ENCODE data around the gene KAZALD1.

The KAZALD1 gene

DNA sequence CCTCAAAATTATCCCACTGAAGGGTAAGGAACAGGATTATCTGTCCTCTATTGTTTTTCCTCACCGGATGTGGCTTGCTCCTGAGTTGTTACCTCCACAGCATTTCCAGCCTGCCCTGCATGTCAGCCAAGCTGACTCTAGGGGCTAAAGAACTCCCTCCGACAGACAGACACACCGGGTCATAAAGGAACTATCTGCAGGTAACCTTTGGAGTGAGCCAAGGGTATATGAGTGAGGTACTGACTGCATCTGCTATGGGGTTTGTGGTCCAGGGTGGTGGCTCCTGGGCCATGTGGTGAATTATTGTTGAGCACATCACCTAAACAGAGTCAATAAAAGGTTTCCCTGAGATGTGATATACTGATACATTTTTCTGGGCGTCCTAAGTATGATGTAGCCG lies 6.9 kb upstream of the KAZALD1 start:
- no peak overlapping the region for H2BK15ac ChIP-seq (replicated peaks; ENCODE audit: low read depth)
- H2BK5ac ChIP-seq (ENCODE audit: low read length), result no peak overlapping the region
- no peak overlapping the region for H3K4me2 ChIP-seq (ENCODE audit: low read length)
- no peak overlapping the region for H3K4me3 ChIP-seq (ENCODE audit: low read length)
- peaks cover 5% of the 10 kb centered on the region for H3K79me2 ChIP-seq (ENCODE audit: control insufficient read depth, insufficient read depth, low read length)
- H3K56ac ChIP-seq (ENCODE audit: low read length), result no peak overlapping the region
- no peak overlapping the region for H3K23ac ChIP-seq (ENCODE audit: low read length)
- peaks cover 6% of the 10 kb centered on the region for H3K27me3 ChIP-seq (ENCODE audit: insufficient read depth, low read length, poor library complexity)
- H3K9ac ChIP-seq (ENCODE audit: low read length), result no peak overlapping the region
- no peak overlapping the region for H3K4ac ChIP-seq (ENCODE audit: low read depth, low read length)
- no peak for DNase-seq
- H3K36me3 ChIP-seq (ENCODE audit: control insufficient read depth, insufficient read depth, low read length), result peaks cover 2% of the 10 kb centered on the region
- peaks cover 5% of the 10 kb centered on the region for H3K4me1 ChIP-seq (ENCODE audit: control insufficient read depth, low read depth, low read length)
- H3K79me1 ChIP-seq (ENCODE audit: low read length), result peaks cover 5% of the 10 kb centered on the region
- no peak overlapping the region for H2AK5ac ChIP-seq (ENCODE audit: low read length)
- WGBS (ENCODE audit: extremely low coverage, insufficient coverage, low lambda C conversion rate), result no CpG with 5 or more reads among the region's 5 CpGs
- H3K27ac ChIP-seq (ENCODE audit: low read depth, low read length), result no peak overlapping the region
- no peak overlapping the region for H3K18ac ChIP-seq (ENCODE audit: low read length)
- H2BK120ac ChIP-seq (ENCODE audit: low read depth, low read length), result no peak overlapping the region
- H4K5ac ChIP-seq (ENCODE audit: low read length), result no peak overlapping the region
- H4K8ac ChIP-seq (ENCODE audit: low read depth, low read length), result no peak overlapping the region

DNA sequence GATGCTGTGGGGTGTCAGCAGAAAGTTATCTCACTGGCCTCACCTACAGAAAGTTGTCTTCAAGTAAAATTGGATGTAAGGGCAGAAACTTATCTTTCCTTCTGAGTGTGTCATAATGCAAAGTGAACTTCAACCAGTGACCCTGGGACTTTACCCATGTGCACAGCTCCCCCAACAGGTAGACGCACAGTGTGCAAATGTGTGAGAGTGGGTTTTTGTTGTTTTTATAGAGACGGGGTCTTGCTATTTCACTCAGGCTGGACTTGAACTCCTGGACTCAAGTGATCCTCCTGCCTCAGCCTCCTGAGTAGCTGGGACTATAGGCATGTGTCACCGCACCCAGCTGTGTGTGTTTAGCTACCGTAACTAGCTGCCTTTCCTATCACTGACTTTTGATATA lies 6.4 kb upstream of the KAZALD1 start:
- Histone ChIP-seq H3K56ac (ENCODE audit: low read length) (no peak overlapping the region), H3K79me2 (ENCODE audit: control insufficient read depth, insufficient read depth, low read length) (peaks cover 5% of the 10 kb centered on the region), H2AK5ac (ENCODE audit: low read length) (no peak overlapping the region), H2BK5ac (ENCODE audit: low read length) (no peak overlapping the region), H3K4me3 (ENCODE audit: low read length) (no peak overlapping the region), H3K36me3 (ENCODE audit: control insufficient read depth, insufficient read depth, low read length) (peaks cover 2% of the 10 kb centered on the region), H3K4me1 (ENCODE audit: control insufficient read depth, low read depth, low read length) (peaks cover 4% of the 10 kb centered on the region), H3K27me3 (ENCODE audit: insufficient read depth, low read length, poor library complexity) (peaks cover 2% of the 10 kb centered on the region), H4K5ac (ENCODE audit: low read length) (no peak overlapping the region), H3K4ac (ENCODE audit: low read depth, low read length) (no peak overlapping the region), H3K79me1 (ENCODE audit: low read length) (peaks cover 5% of the 10 kb centered on the region), H3K18ac (ENCODE audit: low read length) (no peak overlapping the region), H2BK120ac (ENCODE audit: low read depth, low read length) (no peak overlapping the region), H2BK15ac (replicated peaks; ENCODE audit: low read depth) (no peak overlapping the region), H3K23ac (ENCODE audit: low read length) (no peak overlapping the region), H3K4me2 (ENCODE audit: low read length) (no peak overlapping the region), H3K9ac (ENCODE audit: low read length) (no peak overlapping the region), H4K8ac (ENCODE audit: low read depth, low read length) (no peak overlapping the region), H3K27ac (ENCODE audit: low read depth, low read length) (no peak overlapping the region)
- DNase-seq, result no peak
- no CpG with 5 or more reads among the region's 4 CpGs for WGBS (ENCODE audit: extremely low coverage, insufficient coverage, low lambda C conversion rate)

GRCh38 chr10:101056365-101057151 lies 5.2 kb upstream of the KAZALD1 start:
- Histone ChIP-seq H2BK5ac (ENCODE audit: low read length) (no peak overlapping the region), H2AK5ac (ENCODE audit: low read length) (no peak overlapping the region), H3K79me2 (ENCODE audit: control insufficient read depth, insufficient read depth, low read length) (peaks cover 5% of the 10 kb centered on the region), H2BK15ac (replicated peaks; ENCODE audit: low read depth) (no peak overlapping the region), H3K79me1 (ENCODE audit: low read length) (peaks cover 5% of the 10 kb centered on the region), H3K4me2 (ENCODE audit: low read length) (no peak overlapping the region), H3K4ac (ENCODE audit: low read depth, low read length) (no peak overlapping the region), H3K9ac (ENCODE audit: low read length) (no peak overlapping the region), H3K27me3 (ENCODE audit: insufficient read depth, low read length, poor library complexity) (no peaks in the 10 kb centered on the region), H3K18ac (ENCODE audit: low read length) (no peak overlapping the region), H3K4me3 (ENCODE audit: low read length) (no peak overlapping the region), H3K4me1 (ENCODE audit: control insufficient read depth, low read depth, low read length) (peaks cover 3% of the 10 kb centered on the region), H3K27ac (ENCODE audit: low read depth, low read length) (no peak overlapping the region), H4K8ac (ENCODE audit: low read depth, low read length) (no peak overlapping the region), H3K36me3 (ENCODE audit: control insufficient read depth, insufficient read depth, low read length) (peaks cover 2% of the 10 kb centered on the region), H4K5ac (ENCODE audit: low read length) (no peak overlapping the region), H3K56ac (ENCODE audit: low read length) (no peak overlapping the region), H3K23ac (ENCODE audit: low read length) (no peak overlapping the region), H2BK120ac (ENCODE audit: low read depth, low read length) (no peak overlapping the region)
- WGBS (ENCODE audit: extremely low coverage, insufficient coverage, low lambda C conversion rate), result no CpG with 5 or more reads among the region's 4 CpGs
- DNase-seq, result no peak

DNA sequence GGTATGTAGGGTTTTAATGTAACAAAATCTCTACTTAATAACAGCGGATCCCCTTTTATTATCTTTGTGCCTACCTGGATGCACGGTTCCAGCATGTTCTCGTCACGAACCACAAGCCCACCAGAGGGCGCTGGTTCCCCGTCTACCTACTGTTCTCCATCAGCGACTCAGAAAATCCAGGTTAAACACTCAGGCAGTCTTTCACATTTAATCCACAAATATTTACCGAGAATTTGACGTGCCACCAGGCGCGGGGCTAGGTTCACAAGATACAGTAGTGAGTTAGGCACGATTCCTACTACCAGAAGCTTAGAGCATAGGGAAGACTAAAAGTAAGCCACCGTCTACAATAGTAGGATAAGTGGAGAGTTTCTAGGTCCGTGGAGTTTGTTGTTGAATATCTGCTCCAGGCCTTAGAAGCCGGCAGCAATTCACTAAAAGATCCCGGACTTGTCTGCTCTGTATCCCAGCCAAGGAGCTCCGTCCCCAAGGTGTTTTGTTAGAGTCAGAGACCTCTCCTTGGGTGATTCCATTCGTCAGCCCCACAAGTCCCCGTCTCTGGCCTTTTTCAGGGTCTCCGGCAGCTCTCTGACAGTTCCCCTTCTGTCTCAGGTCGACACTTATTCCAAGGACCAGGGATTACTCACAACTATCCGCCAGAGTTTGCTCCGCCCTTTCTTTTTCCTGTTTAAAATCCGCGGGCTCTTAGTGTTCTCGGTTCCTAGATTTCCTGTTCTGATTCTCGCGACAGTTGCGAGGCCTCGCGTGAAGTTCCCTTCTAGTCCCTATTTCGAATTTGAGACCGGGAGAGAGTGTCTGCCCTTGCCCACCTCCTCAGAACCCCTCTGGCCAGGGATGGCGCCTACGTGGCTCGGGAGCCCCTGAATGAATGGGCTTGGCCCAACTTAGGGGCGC lies 1.5 kb upstream of the KAZALD1 start:
- H2AK5ac ChIP-seq (ENCODE audit: low read length), result no peak overlapping the region
- peak overlapping the region; percentile 89 for H4K5ac ChIP-seq (ENCODE audit: low read length)
- H4K8ac ChIP-seq (ENCODE audit: low read depth, low read length), result no peak overlapping the region
- peak overlapping the region; percentile 99 for H3K4me3 ChIP-seq (ENCODE audit: low read length)
- peaks cover 25% of the 10 kb centered on the region for H3K27me3 ChIP-seq (ENCODE audit: insufficient read depth, low read length, poor library complexity)
- H3K9ac ChIP-seq (ENCODE audit: low read length), result peak overlapping the region; percentile 99
- peak overlapping the region; percentile 76 for H3K4ac ChIP-seq (ENCODE audit: low read depth, low read length)
- peak overlapping the region; percentile 98 for H2BK5ac ChIP-seq (ENCODE audit: low read length)
- H3K79me2 ChIP-seq (ENCODE audit: control insufficient read depth, insufficient read depth, low read length), result peaks cover 5% of the 10 kb centered on the region
- H3K18ac ChIP-seq (ENCODE audit: low read length), result peak overlapping the region; percentile 97
- H3K27ac ChIP-seq (ENCODE audit: low read depth, low read length), result peak overlapping the region; percentile 93
- H2BK15ac ChIP-seq (replicated peaks; ENCODE audit: low read depth), result no peak overlapping the region
- peaks cover 2% of the 10 kb centered on the region for H3K36me3 ChIP-seq (ENCODE audit: control insufficient read depth, insufficient read depth, low read length)
- no peak overlapping the region for H3K23ac ChIP-seq (ENCODE audit: low read length)
- H2BK120ac ChIP-seq (ENCODE audit: low read depth, low read length), result no peak overlapping the region
- peak overlapping the region; percentile 99 for H3K56ac ChIP-seq (ENCODE audit: low read length)
- H3K4me1 ChIP-seq (ENCODE audit: control insufficient read depth, low read depth, low read length), result peaks cover 13% of the 10 kb centered on the region
- H3K4me2 ChIP-seq (ENCODE audit: low read length), result peak overlapping the region; percentile 100
- DNase-seq, result peak; percentile 98
- WGBS (ENCODE audit: extremely low coverage, insufficient coverage, low lambda C conversion rate), result no CpG with 5 or more reads among the region's 37 CpGs
- peaks cover 5% of the 10 kb centered on the region for H3K79me1 ChIP-seq (ENCODE audit: low read length)

GRCh38 chr10:101060951-101061623 lies 702 bp upstream of the KAZALD1 start:
- no CpG with 5 or more reads among the region's 67 CpGs for WGBS (ENCODE audit: extremely low coverage, insufficient coverage, low lambda C conversion rate)
- H3K4me3 ChIP-seq (ENCODE audit: low read length), result peak overlapping the region; percentile 99
- H3K27ac ChIP-seq (ENCODE audit: low read depth, low read length), result peak overlapping the region; percentile 85
- peaks cover 32% of the 10 kb centered on the region for H3K27me3 ChIP-seq (ENCODE audit: insufficient read depth, low read length, poor library complexity)
- peak; percentile 97 for DNase-seq
- peak overlapping the region; percentile 98 for H2BK5ac ChIP-seq (ENCODE audit: low read length)
- peak overlapping the region; percentile 29 for H3K23ac ChIP-seq (ENCODE audit: low read length)
- H3K36me3 ChIP-seq (ENCODE audit: control insufficient read depth, insufficient read depth, low read length), result peaks cover 2% of the 10 kb centered on the region
- H3K79me2 ChIP-seq (ENCODE audit: control insufficient read depth, insufficient read depth, low read length), result peaks cover 5% of the 10 kb centered on the region
- no peak overlapping the region for H4K5ac ChIP-seq (ENCODE audit: low read length)
- H3K4ac ChIP-seq (ENCODE audit: low read depth, low read length), result peak overlapping the region; percentile 19
- H3K4me2 ChIP-seq (ENCODE audit: low read length), result peak overlapping the region; percentile 83
- peaks cover 5% of the 10 kb centered on the region for H3K79me1 ChIP-seq (ENCODE audit: low read length)
- H3K4me1 ChIP-seq (ENCODE audit: control insufficient read depth, low read depth, low read length), result peaks cover 13% of the 10 kb centered on the region
- H3K56ac ChIP-seq (ENCODE audit: low read length), result peak overlapping the region; percentile 99
- no peak overlapping the region for H2AK5ac ChIP-seq (ENCODE audit: low read length)
- no peak overlapping the region for H2BK15ac ChIP-seq (replicated peaks; ENCODE audit: low read depth)
- H4K8ac ChIP-seq (ENCODE audit: low read depth, low read length), result no peak overlapping the region
- peak overlapping the region; percentile 99 for H3K9ac ChIP-seq (ENCODE audit: low read length)
- H2BK120ac ChIP-seq (ENCODE audit: low read depth, low read length), result no peak overlapping the region
- H3K18ac ChIP-seq (ENCODE audit: low read length), result peak overlapping the region; percentile 97
